Hematopoietic multipotent progenitor cell treated with erythropoietin and hydrocortisone succinate and interleukin-3 and kit ligand, for 15 days (in vitro differentiated cells): ENCODE results near the gene FA2H.
"Not testable (repeated sequence)": the region's sequence is repeated elsewhere in the genome, so short reads cannot be mapped to it uniquely, and the experiment has no call there.

ENCODE experiments used
- DNase-seq: peaks from one replicate; pipeline ENCODE4 v3.0.0-alpha.2; 2015; ENCODE audit warnings: low spot score

Gene FA2H

GRCh38 chr16:74774223-74775139 is at the start of gene FA2H:
TSS of gene FA2H (minus strand) at chr16:74774820. CDS start at chr16:74774755, 65 bp downstream.
- DNase-seq: peak; percentile 51

DNA sequence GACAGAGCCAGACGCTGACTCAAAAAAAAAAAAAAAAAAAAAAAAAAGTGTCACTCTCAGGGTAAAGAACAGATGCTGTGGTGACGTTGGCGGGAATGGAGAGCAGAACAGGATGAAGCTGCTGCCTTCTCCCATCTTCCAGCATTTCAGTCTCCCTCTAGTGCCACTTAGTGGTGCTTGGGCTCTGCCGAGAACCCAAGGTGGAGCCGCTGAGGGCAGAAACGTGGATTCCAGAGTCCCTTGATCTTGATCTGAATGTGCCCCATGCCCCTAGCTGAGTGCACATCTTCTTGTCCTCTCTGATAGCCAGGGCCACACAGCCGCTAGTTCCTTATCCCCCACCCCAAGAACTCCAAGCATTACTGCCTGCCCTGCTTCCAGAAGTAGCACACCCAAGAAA is 43.2 kb upstream of the FA2H start:
- no peak for DNase-seq

DNA sequence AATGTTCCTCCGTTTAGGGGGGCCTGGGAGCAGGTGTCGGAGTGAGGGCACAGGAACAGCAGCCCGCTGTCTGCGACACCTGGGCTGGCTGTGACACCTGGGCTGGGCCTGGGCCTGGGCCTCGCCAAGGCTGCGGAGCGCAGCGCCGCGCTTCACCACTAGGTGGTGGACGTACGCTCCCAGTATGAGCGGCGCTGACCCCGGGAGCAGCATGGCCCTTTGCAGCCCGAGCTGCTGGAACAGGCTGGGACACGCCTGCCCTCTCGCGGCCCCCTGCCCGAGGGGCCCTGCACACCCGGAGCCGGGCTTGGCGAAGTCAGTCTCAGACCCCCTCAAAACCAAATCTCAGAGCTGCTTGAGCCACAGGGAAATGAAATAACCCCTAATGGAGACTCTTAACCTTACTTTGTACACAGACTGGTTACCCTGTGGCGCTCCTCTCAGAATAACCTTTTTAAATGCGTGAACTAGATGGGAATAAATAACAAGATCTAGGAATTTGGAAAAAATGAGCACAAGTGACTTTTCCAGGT is 38.6 kb upstream of the FA2H start:
- DNase-seq: peak; percentile 69

DNA sequence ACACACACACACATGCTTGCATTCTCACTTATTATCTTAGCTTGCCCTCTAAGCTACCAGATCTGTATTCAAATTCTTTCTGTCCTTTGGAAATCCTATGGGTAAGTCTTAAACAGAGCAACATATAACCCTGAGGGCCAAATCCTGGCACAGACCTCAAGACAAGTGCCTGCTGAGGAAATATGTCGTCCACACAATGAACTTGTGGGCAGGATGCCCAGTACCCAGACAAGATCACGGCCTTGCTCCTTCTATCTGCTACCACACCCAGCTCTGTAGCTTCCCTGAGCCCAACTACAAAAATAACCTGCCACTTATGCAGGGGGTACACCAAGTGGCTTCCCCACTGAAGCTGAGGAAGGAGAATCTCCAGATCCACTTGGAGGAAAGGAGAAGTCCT is 37.3 kb upstream of the FA2H start:
- DNase-seq: no peak

DNA sequence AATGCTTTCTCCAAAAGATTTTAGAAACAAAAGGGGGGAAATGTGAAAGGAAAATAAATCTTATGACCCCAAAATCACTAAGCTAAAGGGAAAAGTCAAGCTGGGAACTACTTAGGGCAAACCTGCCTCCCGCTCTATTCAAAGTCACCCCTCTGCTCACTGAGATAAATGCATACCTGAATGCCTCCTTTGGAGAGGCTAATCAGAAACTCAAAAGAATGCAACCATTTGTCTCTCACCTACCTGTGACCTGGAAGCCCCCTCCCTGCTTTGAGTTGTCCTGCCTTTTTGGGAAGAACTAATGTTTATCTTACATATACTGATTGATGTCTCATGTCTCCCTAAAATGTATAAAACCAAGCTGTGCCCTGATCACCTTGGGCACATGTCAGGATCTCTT is 36.6 kb upstream of the FA2H start:
- not testable (repeated sequence) for DNase-seq

GRCh38 chr16:74807052-74807646 is 32.5 kb upstream of the FA2H start:
- DNase-seq: no peak

GRCh38 chr16:74800216-74800871 is 25.7 kb upstream of the FA2H start:
- no peak for DNase-seq

DNA sequence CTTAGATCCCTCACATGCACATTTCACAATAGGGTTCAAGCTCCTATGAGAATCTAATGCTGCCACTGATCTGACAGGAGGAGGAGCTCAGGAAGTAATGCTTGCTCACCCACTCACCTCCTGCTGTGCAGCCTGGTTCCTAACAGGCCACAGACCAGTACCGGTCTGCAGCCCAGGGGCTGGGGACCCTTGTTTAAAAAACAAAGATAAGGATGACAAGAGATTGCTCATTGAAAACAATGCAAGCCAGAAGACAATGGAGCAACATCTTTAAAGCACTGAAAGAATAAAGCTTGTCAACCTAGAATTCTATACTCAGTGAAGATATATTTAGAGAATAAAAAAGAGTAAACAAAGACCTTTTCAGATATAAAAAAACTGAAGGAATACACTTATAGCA is 22.8 kb upstream of the FA2H start:
- DNase-seq: no peak

DNA sequence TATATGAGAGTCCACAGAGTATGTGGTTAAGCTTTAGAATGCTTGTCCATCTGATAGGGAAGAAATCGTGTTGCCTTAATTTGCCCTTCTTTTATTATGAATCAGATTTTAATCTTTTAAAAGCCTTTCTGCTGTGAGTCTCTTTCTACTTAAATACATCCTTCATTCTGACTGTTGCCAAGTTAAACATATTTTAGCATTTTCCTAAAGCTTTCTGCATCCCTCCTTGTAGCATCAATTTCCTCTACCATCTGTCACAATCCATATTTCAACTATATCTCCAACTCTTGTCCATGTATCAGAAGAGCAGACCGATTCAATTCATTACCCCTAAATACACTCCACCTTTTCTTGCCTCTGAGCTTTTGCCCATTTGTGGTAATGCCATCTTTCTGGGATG is 20.5 kb upstream of the FA2H start:
- no peak for DNase-seq

DNA sequence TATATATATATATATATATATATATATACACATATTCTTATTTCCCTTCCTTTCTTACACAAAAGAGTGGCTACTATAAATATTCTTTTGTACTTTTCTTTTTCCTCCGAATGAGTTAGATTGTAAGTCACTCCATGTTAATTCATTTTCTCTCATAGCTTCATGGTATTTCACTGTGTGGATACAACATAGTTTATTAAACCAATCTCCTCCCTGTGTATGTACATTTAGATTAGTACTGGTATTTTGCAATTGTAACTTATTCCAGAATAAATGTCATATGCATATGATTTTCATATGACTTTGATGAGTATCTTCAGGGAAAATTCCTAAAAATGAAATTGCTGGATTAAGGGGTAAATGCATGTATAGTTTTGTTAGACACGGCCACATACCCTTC is 20.0 kb upstream of the FA2H start:
- DNase-seq: no peak

DNA sequence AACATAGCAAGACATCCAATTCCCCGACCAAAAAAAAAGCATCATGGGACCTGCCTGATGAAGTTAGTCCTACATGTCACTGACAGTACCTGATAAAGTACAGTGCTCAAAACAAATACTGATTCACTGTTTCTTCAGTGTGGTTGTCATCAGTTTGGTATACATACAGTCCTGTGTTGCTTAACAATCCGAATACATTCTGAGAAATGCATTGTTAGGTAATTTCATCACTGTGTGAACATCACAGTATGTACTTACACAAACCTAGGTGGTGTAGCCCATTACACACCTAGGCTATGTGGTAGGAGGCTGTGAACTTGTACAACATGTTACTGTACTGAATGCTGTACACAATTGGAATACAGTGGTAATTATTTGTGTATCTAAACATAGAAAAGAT is 19.0 kb upstream of the FA2H start:
- no peak for DNase-seq

DNA sequence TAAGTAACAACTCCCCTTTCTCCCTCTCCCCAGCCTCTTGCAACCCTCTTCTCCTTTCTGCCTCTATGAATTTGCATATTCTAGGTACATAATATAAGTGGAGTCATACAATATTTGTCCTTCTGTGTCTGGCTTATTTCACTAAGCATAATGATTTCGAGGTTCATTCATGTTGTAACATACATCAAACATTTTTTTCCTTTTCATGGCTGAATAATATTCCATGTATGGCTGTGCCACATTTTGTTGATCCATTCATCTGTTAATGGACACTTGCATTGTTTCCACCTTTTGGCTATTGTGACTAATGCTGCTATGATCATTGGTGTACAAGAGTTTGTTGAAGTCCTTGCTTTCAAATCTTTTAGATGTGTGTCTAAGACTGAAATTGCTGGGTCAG is 17.6 kb upstream of the FA2H start:
- DNase-seq: no peak

GRCh38 chr16:74791749-74792148 is 17.1 kb upstream of the FA2H start:
- not testable (repeated sequence) for DNase-seq

DNA sequence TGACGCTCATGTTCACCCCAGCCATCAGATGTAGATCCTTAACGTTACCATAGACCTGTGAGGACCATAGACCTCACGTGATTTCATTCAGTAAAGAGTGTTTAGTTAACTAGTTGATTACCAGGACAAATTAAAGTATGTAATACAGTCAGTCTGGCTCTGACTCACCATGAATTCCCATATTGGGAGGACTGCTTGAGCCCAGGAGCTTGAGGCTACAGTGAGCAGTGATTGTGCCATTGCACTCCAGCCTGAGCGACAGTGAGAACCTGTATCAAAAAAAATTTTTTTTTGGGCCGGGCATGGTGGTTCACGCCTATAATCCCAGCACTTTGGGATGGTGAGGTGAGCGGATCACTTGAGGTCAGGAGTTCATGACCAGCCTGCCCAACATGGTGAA is 13.5 kb upstream of the FA2H start:
- DNase-seq: no peak

- no peak for DNase-seq
Observed at GRCh38 chr16:74785031-74785430, 10.4 kb upstream of the FA2H start.

DNA sequence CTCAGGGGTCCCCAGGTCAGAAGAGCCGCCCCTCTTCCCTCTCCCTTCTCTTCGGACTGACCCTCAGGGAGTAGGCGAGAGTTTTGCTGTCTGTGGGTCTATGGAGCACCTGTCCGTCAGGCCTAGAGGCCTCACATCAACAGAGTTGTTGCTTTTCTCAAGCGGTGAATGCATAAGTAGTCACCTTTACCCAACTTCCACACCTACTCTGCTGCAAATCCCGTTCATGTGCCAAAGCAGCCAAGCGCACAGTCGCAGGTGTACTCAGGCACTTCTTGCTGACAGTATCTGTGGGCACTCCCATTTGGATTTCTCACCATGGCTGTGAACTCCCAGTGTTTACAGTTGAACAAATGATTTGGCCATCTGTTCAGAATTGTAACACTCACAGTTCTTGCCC is 4.0 kb upstream of the FA2H start:
- DNase-seq: no peak

DNA sequence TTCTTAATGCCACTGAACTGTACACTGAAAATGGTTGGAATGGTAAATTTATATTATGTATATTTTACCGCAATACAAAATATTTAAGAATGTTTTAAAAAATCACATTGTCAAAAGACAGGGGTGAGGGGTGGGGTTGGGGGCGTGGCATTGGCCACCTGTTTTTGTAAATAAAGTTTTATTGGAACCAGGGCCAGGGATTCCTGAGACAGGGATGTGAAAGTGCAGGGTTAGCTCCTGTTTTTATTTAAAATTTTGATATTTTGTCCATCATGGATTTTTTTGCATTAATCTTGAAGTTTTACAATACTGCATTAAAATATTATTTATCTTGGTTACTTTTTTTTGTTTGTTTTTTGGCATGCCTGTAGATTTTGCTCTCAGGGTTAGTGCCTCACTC is 2.3 kb upstream of the FA2H start:
- DNase-seq: no peak

DNA sequence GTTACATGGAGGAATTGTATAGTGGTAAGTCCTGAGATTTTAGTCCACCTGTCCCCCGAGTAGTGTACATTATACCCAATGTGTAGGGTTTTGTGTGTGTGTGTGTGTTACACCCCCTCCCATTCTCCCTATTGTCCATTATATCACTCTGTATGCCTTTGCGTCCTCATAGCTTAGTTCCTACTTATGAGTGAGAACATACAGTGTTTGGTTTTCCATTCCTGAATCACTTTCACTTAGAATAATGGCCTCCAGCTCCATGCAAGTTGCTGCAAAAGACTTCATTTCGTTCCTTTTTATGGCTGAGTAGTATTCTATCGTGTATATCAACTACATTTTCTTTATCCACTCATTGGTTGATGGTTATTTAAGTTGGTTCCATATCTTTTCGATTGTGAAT is 635 bp upstream of the FA2H start:
- DNase-seq: no peak

DNA sequence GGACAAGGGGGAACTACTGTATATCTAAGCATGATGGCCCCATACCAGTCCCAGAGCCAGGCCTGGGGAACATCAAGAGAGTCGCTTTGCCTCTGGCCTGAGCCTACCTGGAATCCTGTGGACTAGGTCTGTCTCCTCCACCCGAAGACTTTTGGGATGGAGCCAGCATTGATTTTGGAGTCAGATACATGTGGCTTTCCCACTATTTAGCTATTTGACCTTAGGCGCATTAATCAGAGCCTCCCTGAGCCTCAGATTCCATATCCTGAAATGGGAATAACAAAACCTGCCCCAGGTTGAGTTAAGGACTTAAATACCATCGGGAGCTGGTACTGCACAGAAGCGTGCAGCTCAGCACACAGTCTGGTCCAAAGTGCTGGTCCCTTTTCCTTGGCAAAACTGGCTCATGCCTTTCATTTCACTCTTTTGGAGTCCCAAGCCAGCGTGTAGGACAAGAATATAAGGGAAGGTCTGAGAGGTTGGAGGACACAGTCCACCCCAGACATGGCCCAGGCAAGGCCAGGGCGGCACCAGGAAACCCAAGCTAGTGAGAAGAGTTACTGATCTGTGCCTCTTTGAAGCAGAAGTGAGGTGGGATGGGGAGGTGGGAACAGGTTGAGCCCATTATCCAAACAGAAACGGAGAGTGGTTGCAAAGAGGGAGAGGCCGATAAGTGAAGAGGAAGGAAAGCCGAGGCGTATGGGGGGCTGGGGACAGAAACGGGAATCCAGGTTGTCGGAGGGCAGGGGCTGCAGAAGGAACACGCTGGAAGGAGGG is 986 bp downstream of the FA2H start:
- no peak for DNase-seq

DNA sequence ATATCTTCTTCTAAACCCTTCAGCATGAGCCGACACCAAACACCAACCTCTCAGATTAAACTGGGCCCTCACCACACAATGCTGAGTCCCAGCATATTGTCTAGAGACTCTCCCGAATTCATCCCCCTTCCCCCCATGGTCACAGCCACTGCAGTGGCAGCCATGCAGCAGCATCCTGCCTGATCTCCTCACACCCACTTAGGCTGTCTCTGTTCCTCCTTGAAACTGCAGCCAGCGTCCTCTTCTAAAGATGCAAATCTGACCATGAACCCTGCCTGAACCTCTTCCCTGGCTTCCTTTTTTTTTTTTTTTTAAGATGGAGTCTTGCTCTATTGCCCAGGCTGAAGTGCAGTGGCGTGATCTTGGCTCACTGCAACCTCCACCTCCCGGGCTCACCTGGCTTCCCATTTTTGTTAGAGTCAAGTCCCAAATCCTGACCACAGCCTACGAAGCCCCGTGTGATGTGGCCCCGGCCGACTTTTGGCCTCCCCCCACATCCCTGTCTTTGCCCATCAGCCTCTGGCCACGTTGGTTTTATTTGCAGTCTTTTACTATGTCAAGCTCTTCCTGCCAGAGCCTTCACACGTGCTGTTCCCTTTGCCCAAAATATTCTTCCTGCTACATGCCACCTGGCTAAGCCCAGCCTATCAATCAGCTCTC is 2.8 kb downstream of the FA2H start:
- DNase-seq: no peak

DNA sequence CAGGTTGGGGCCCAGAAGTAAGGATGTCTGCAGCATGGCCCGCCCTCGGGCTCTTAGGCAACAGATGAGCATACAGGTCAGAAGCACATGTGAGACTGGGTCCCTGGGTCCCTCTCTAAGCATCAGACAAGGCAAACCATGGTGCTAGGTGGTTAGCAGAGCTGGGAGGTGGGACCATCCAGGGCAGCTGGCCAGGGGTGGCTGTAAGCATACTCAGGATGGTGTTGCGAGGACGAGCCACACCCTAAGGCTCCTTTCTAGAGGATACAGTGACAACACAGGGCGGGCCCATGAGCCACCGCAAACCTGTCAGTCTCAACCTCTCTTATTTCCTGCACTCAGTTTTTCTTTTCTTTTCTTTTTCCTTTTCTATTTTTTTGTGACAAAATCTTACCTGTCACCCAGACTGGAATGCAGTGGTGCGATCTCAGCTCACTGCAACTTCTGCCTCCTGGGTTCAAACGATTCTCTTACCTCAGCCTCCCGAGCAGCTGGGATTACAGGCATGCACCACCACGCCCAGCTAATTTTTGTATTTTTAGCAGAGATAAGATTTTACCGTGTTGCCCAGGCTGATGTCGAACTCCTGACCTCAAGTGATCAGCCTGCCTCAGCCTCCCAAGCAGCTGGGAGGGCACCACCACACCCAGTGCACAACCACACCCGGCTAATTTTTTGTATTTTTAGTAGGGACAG is 3.6 kb downstream of the FA2H start:
- no peak for DNase-seq
